GM23248 (cell line): Measurements from ENCODE around the gene TBC1D14. TPM values are rescaled to one million over a fixed set of nuclear protein-coding genes. Genes with fewer than 3 reads are reported as not detected.

Experiments
- DNase-seq: peaks from one replicate; pipeline ENCODE4 v3.0.0-alpha.2; 2015
- H2AFZ ChIP-seq: fragments of 200-600 bp; sonication (generic); 2 replicates; pipeline ENCODE4 v1.6.1; 2016; ENCODE audit warnings: antibody characterized with exemption
- H3F3A ChIP-seq: fragments of 200-600 bp; sonication (generic); 2 replicates; pipeline ENCODE4 v1.6.1; 2016; ENCODE audit warnings: mild to moderate bottlenecking, antibody characterized with exemption, mixed run types; ENCODE audit not compliant: insufficient read depth
- H3K27ac ChIP-seq: fragments of 200-600 bp; sonication (generic); 2 replicates; pipeline ENCODE4 v1.5.1; 2016; ENCODE audit warnings: mild to moderate bottlenecking
- H3K27me3 ChIP-seq: fragments of 200-600 bp; sonication (generic); replicated peaks from 2 replicates; pipeline ENCODE4 v1.6.1; 2016; ENCODE audit warnings: mild to moderate bottlenecking; ENCODE audit not compliant: insufficient read depth
- H3K36me3 ChIP-seq: fragments of 200-600 bp; sonication (generic); 2 replicates; pipeline ENCODE4 v1.6.1; 2016; ENCODE audit warnings: low read depth, mild to moderate bottlenecking
- H3K4me1 ChIP-seq: fragments of 200-600 bp; sonication (generic); 2 replicates; pipeline ENCODE4 v1.6.1; 2016; ENCODE audit warnings: mild to moderate bottlenecking; ENCODE audit not compliant: insufficient read depth
- H3K4me2 ChIP-seq: fragments of 200-600 bp; sonication (generic); one replicate; pipeline ENCODE4 v1.6.1; 2016; ENCODE audit warnings: mild to moderate bottlenecking; ENCODE audit not compliant: unreplicated experiment
- H3K4me3 ChIP-seq: fragments of 200-600 bp; sonication (generic); 2 replicates; pipeline ENCODE4 v1.5.1; 2016; ENCODE audit warnings: mild to moderate bottlenecking
- H3K79me2 ChIP-seq: fragments of 200-600 bp; sonication (generic); 2 replicates; pipeline ENCODE4 v1.6.1; 2016; ENCODE audit warnings: mild to moderate bottlenecking; ENCODE audit not compliant: insufficient read depth
- H3K9ac ChIP-seq: fragments of 200-600 bp; sonication (generic); 2 replicates; pipeline ENCODE4 v1.6.1; 2016; ENCODE audit warnings: mild to moderate bottlenecking
- H3K9me2 ChIP-seq: fragments of 200-600 bp; sonication (generic); 2 replicates; pipeline ENCODE4 v1.6.1; 2016; ENCODE audit warnings: mixed run types, mild to moderate bottlenecking, moderate library complexity; ENCODE audit not compliant: insufficient read depth
- H3K9me3 ChIP-seq: fragments of 200-600 bp; sonication (generic); one replicate; pipeline ENCODE4 v1.6.1; 2017; ENCODE audit warnings: low read depth
- H4K20me1 ChIP-seq: fragments of 200-600 bp; sonication (generic); 2 replicates; pipeline ENCODE4 v1.6.0; 2016; ENCODE audit not compliant: insufficient read depth
- EZH2 ChIP-seq: fragments of 200-600 bp; sonication (generic); IDR thresholded peaks from 2 replicates; pipeline ENCODE4 v1.6.1; 2018; ENCODE audit warnings: antibody characterized with exemption, mild to moderate bottlenecking; ENCODE audit not compliant: insufficient read depth, poor library complexity, severe bottlenecking
- EZH2phosphoT487 ChIP-seq: fragments of 200-600 bp; sonication (generic); IDR thresholded peaks from 2 replicates; pipeline ENCODE4 v1.6.1; 2018; ENCODE audit warnings: antibody characterized with exemption, moderate library complexity, mild to moderate bottlenecking, low read depth; ENCODE audit not compliant: insufficient read depth
- WGBS, 2 experiments: methylation state at CpG; one replicate each; pipeline ENCODE4 v1.1.6; 2015 to 2017; ENCODE audit warnings: low lambda C conversion rate in 2 of 2, low coverage in 1 of 2; ENCODE audit errors: missing lambda C conversion rate in 2 of 2; 5-methylcytosine and 5-hydroxymethylcytosine counted together
- in situ Hi-C: fragments of 300-500 bp; cut with MboI; formaldehyde crosslinking; loops from 2 replicates; pipeline ENCODE4 v1.15.0; 2020
- polyA plus RNA-seq: library from polyadenylated mRNA; unstranded; fragments of >200 nt; fragmentation: Nextera tagmentation; extraction: Ambion mirVana; gene quantifications from 2 replicates; pipeline ENCODE4 v1.2.1, GENCODE V29; 2016
- total RNA-seq: library from RNA; depleted of rRNA; stranded (reverse); fragments of >200 nt; shearing (Covaris generic); gene quantifications from 2 replicates; pipeline ENCODE4 v1.2.3, GENCODE V29; 2014

TBC1D14 gene
- total and polyA plus RNA-seq, 2 experiments from 2014 or later: 20.4 to 39.1 TPM

GRCh38 chr4:6873792-6874461 lies 35.7 kb upstream of the TBC1D14 start:
- TF ChIP-seq EZH2phosphoT487: no peak
- Histone ChIP-seq H3K27me3 (no peaks in the 10 kb centered on the region), H3K36me3 (peaks cover 13% of the 10 kb centered on the region), H3K27ac (no peak overlapping the region), H3K9me3 (no peaks in the 10 kb centered on the region), H3K4me1 (peaks cover 24% of the 10 kb centered on the region), H3F3A (peaks cover 46% of the 10 kb centered on the region), H4K20me1 (no peaks in the 10 kb centered on the region), H2AFZ (no peak overlapping the region), H3K4me3 (no peak overlapping the region), H3K9me2 (no peaks in the 10 kb centered on the region), H3K4me2 (no peak overlapping the region), H3K79me2 (peaks cover 8% of the 10 kb centered on the region; the same call in 1 of the 2 replicates), H3K9ac (no peak overlapping the region)
- in situ Hi-C loops: loop anchor here (10.0 kb wide), 1 partner anchor 149 kb away; no protein-coding TSS in a partner anchor
- peak; percentile 72 for DNase-seq
- 35% methylated on average over 3 of the region's 3 CpGs for WGBS, 2 experiments

- in situ Hi-C loops: loop anchor here (10.0 kb wide), 1 partner anchor 150 kb away; no protein-coding TSS in a partner anchor
- H4K20me1 ChIP-seq: no peaks in the 10 kb centered on the region
- H3K9me2 ChIP-seq: no peaks in the 10 kb centered on the region
- DNase-seq: no peak
- 90 to 92% methylated on average over 4 of the region's 4 CpGs for WGBS, 2 experiments
- H3F3A ChIP-seq: peaks cover 46% of the 10 kb centered on the region
- TF ChIP-seq EZH2: no peak
- TF ChIP-seq EZH2phosphoT487: no peak
- no peak overlapping the region for H2AFZ ChIP-seq
- H3K27me3 ChIP-seq: no peaks in the 10 kb centered on the region
- H3K4me3 ChIP-seq: no peak overlapping the region
- no peak overlapping the region for H3K4me2 ChIP-seq
- peaks cover 24% of the 10 kb centered on the region for H3K4me1 ChIP-seq
- no peak overlapping the region for H3K9ac ChIP-seq
- no peaks in the 10 kb centered on the region for H3K9me3 ChIP-seq
- H3K27ac ChIP-seq: no peak overlapping the region
- H3K79me2 ChIP-seq: peaks cover 8% of the 10 kb centered on the region; the same call in 1 of the 2 replicates
- peaks cover 13% of the 10 kb centered on the region for H3K36me3 ChIP-seq
Observed at GRCh38 chr4:6874981-6875380, 34.6 kb upstream of the TBC1D14 start.

GRCh38 chr4:6875431-6875831 lies 34.2 kb upstream of the TBC1D14 start:
- no peak for TF ChIP-seq EZH2phosphoT487
- TF ChIP-seq EZH2: no peak

GRCh38 chr4:6876440-6876839 lies 33.2 kb upstream of the TBC1D14 start:
- H3K4me1 ChIP-seq: peaks cover 24% of the 10 kb centered on the region
- no peak overlapping the region for H2AFZ ChIP-seq
- TF ChIP-seq EZH2 (no peak), EZH2phosphoT487 (no peak)
- peak overlapping the region; percentile 70 for H3K4me2 ChIP-seq
- peak; percentile 70 for DNase-seq
- H3K4me3 ChIP-seq: peak overlapping the region; percentile 26; the same call in 1 of the 2 replicates
- no peaks in the 10 kb centered on the region for H3K27me3 ChIP-seq
- no peaks in the 10 kb centered on the region for H4K20me1 ChIP-seq
- H3K9ac ChIP-seq: peak overlapping the region; percentile 37
- peaks cover 43% of the 10 kb centered on the region for H3F3A ChIP-seq
- 0 out of 2 replicates have a peak, but pooled peaks cover under 1% of the 10 kb centered on the region for H3K79me2 ChIP-seq
- H3K36me3 ChIP-seq: peaks cover 20% of the 10 kb centered on the region
- H3K9me2 ChIP-seq: no peaks in the 10 kb centered on the region
- H3K9me3 ChIP-seq: no peaks in the 10 kb centered on the region
- H3K27ac ChIP-seq: peak overlapping the region; percentile 62
- 14 to 21% methylated on average over 5 of the region's 5 CpGs for WGBS, 2 experiments
- in situ Hi-C loops: loop anchor here (10.0 kb wide), 1 partner anchor 152 kb away; no protein-coding TSS in a partner anchor

More at GRCh38 chr4:6875431-6875831, 34.2 kb upstream of the TBC1D14 start:
- Histone ChIP-seq H3K9me2 (no peaks in the 10 kb centered on the region), H3K27ac (peak overlapping the region; percentile 62; the same call in 1 of the 2 replicates), H3K4me3 (no peak overlapping the region), H3K9me3 (no peaks in the 10 kb centered on the region), H3F3A (peaks cover 46% of the 10 kb centered on the region), H3K27me3 (no peaks in the 10 kb centered on the region), H3K79me2 (peaks cover 8% of the 10 kb centered on the region; the same call in 1 of the 2 replicates), H3K9ac (no peak overlapping the region), H3K4me2 (no peak overlapping the region), H3K36me3 (peaks cover 16% of the 10 kb centered on the region), H4K20me1 (no peaks in the 10 kb centered on the region), H2AFZ (no peak overlapping the region), H3K4me1 (peaks cover 24% of the 10 kb centered on the region)
- in situ Hi-C loops: loop anchor here (10.0 kb wide), 1 partner anchor 151 kb away; no protein-coding TSS in a partner anchor
- no peak for DNase-seq
- WGBS, 2 experiments: 61 to 67% methylated on average over 4 of the region's 4 CpGs
